HepG2 (cell line): Measurements from ENCODE around the gene FBXW4. TPM values are rescaled to one million over a fixed set of nuclear protein-coding genes. Genes with fewer than 3 reads are reported as not detected.

Experiments
- ATAC-seq: fragments of 200-7000 bp; cut with Tn5 transposase; 3 replicates; pipeline ENCODE4 v1.9.1; 2020; ENCODE audit warnings: mild to moderate bottlenecking, moderate library complexity
- BruUV-seq: library from RNA; stranded (reverse); fragments of 400-500 nt; replicated peaks from 2 replicates; lab custom pipeline; 2021; lab: Mats Ljungman, UMichigan
- CTCF ChIA-PET: fragments of 300-600 bp; formaldehyde crosslinking; extraction: SDS; loops from one replicate; lab custom pipeline; 2021; ENCODE audit warnings: low total read pairs, inconsistent platforms, low intra/inter-chr PET ratio; lab: Yijun Ruan, JAX
- POLR2A ChIA-PET: fragments of 350-600 bp; sonication (Branson Sonifier 250); formaldehyde crosslinking; loops from one replicate; lab custom pipeline; 2020; ENCODE audit warnings: antibody characterized with exemption, inconsistent platforms; lab: Yijun Ruan, JAX
- DNase-seq: peaks from one replicate; pipeline ENCODE4 v3.0.0-alpha.2; 2015; ENCODE audit warnings: low spot score
- FAIRE-seq: peaks from 3 replicates; lab custom pipeline; 2011; peaks lifted over from hg19 to GRCh38; lab: Jason Lieb, UNC
- H2AFZ ChIP-seq: one replicate; pipeline ENCODE4 v1.6.1; 2011; ENCODE audit warnings: low read length, inconsistent platforms
- H3K27ac ChIP-seq: fragments of 300-600 bp; 3 replicates; pipeline ENCODE4 v1.8.0; 2011; ENCODE audit warnings: mixed run types, mild to moderate bottlenecking, mixed read lengths, low read length, inconsistent platforms; ENCODE audit not compliant: insufficient read depth; ENCODE audit errors: extremely low read length
- H3K27me3 ChIP-seq, 2 experiments: fragments of 200-600 bp in 1 of 2; 2 replicates in 1 of 2; 3 replicates in 1 of 2; pipeline versions ENCODE4 v1.6.0 to v1.8.0; 2011; ENCODE audit warnings: low read length in 2 of 2, mild to moderate bottlenecking in 2 of 2, moderate library complexity in 2 of 2, inconsistent platforms in 1 of 2; ENCODE audit not compliant: insufficient read depth in 2 of 2, control insufficient read depth in 1 of 2
- H3K36me3 ChIP-seq, 2 experiments: fragments of 200-600 bp in 1 of 2; replicated peaks in 1 of 2; 2 replicates in 1 of 2; 3 replicates in 1 of 2; pipeline versions ENCODE4 v1.5.1 to v1.8.0; 2011; ENCODE audit warnings: low read length in 2 of 2, inconsistent platforms in 1 of 2; ENCODE audit not compliant: insufficient read depth in 2 of 2, control insufficient read depth in 1 of 2
- H3K4me1 ChIP-seq: 2 replicates; pipeline ENCODE4 v1.5.1; 2012; ENCODE audit warnings: low read length, inconsistent platforms; ENCODE audit not compliant: insufficient read depth
- H3K4me2 ChIP-seq: 2 replicates; pipeline ENCODE4 v1.6.0; 2011; ENCODE audit warnings: low read depth, low read length, inconsistent platforms
- H3K4me3 ChIP-seq, 3 experiments: fragments of 200-600 bp in 1 of 3; sonication (generic), shearing (Covaris generic) in 1 of 3; replicated peaks in 1 of 3; 2 replicates each; pipeline ENCODE4 v1.5.1; 2011 to 2016; ENCODE audit warnings: low read length in 3 of 3, inconsistent platforms in 2 of 3, low read depth in 2 of 3, mild to moderate bottlenecking in 2 of 3, control low read depth in 1 of 3, mixed read lengths in 1 of 3; ENCODE audit not compliant: insufficient read depth in 1 of 3
- H3K79me2 ChIP-seq: one replicate; pipeline ENCODE4 v1.6.1; 2011; ENCODE audit warnings: low read length, inconsistent platforms; ENCODE audit not compliant: insufficient read depth
- H3K9ac ChIP-seq: 2 replicates; pipeline ENCODE4 v1.6.0; 2011; ENCODE audit warnings: mild to moderate bottlenecking, low read depth, low read length, inconsistent platforms; ENCODE audit not compliant: insufficient read depth
- H3K9me3 ChIP-seq: 2 replicates; pipeline ENCODE4 v1.5.1; 2012; ENCODE audit warnings: mild to moderate bottlenecking, low read length
- H4K20me1 ChIP-seq: 2 replicates; pipeline ENCODE4 v1.6.0; 2011; ENCODE audit warnings: inconsistent platforms, mild to moderate bottlenecking, low read length, moderate library complexity; ENCODE audit not compliant: insufficient read depth
- ATF7-NPFF ChIP-seq: sonication (generic); formaldehyde crosslinking; IDR thresholded peaks from 2 replicates; pipeline ENCODE4 v1.8.1; 2023; ENCODE audit warnings: mild to moderate bottlenecking, low read depth, missing genetic modification reagents, moderate library complexity
- BRCA1 ChIP-seq: sonication (generic); formaldehyde crosslinking; IDR thresholded peaks from 2 replicates; pipeline ENCODE4 v1.4.0; 2020; ENCODE audit warnings: missing genetic modification reagents
- JUN ChIP-seq: sonication (generic); formaldehyde crosslinking; IDR thresholded peaks from 2 replicates; pipeline ENCODE4 v1.4.0; 2020; ENCODE audit warnings: mild to moderate bottlenecking, missing genetic modification reagents
- KAT8 ChIP-seq: IDR thresholded peaks from 2 replicates; pipeline ENCODE4 v1.6.1; 2016; ENCODE audit warnings: missing genetic modification reagents, missing compliant biosample characterization
- MED1 ChIP-seq: sonication (generic); formaldehyde crosslinking; IDR thresholded peaks from 2 replicates; pipeline ENCODE4 v1.4.0; 2020; ENCODE audit warnings: missing genetic modification reagents
- PAX8 ChIP-seq: sonication (generic); formaldehyde crosslinking; IDR thresholded peaks from 2 replicates; pipeline ENCODE4 v1.8.0; 2022; ENCODE audit warnings: mild to moderate bottlenecking, missing genetic modification reagents, borderline replicate concordance
- PAXIP1 ChIP-seq: sonication (generic); formaldehyde crosslinking; conservative IDR thresholded peaks from 2 replicates; pipeline ENCODE4 v1.4.0; 2020; ENCODE audit warnings: mild to moderate bottlenecking, missing genetic modification reagents, moderate library complexity
- RBAK ChIP-seq: sonication (generic); formaldehyde crosslinking; IDR thresholded peaks from 2 replicates; pipeline ENCODE4 v1.5.1; 2020; ENCODE audit warnings: mild to moderate bottlenecking, missing genetic modification reagents
- REPIN1 ChIP-seq: sonication (generic); formaldehyde crosslinking; IDR thresholded peaks from 2 replicates; pipeline ENCODE4 v1.8.0; 2022; ENCODE audit warnings: missing genetic modification reagents, low read depth, mild to moderate bottlenecking, borderline replicate concordance
- TERF1 ChIP-seq: sonication (generic); formaldehyde crosslinking; IDR thresholded peaks from 2 replicates; pipeline ENCODE4 v1.8.0; 2022; ENCODE audit warnings: mild to moderate bottlenecking, missing genetic modification reagents, moderate library complexity
- TRIM22 ChIP-seq: fragments of 450-650 bp; IDR thresholded peaks from 2 replicates; pipeline ENCODE4 v1.6.1; 2017
- ZFP41 ChIP-seq: sonication (generic); formaldehyde crosslinking; IDR thresholded peaks from 2 replicates; pipeline ENCODE4 v1.4.0; 2020; ENCODE audit warnings: mild to moderate bottlenecking, missing genetic modification reagents, borderline replicate concordance
- ZNF432 ChIP-seq: sonication (generic); formaldehyde crosslinking; IDR thresholded peaks from 2 replicates; pipeline ENCODE4 v1.5.0; 2020; ENCODE audit warnings: missing genetic modification reagents, mild to moderate bottlenecking, borderline replicate concordance
- ZNF777 ChIP-seq: sonication (generic); formaldehyde crosslinking; IDR thresholded peaks from 2 replicates; pipeline ENCODE4 v1.4.0; 2020; ENCODE audit warnings: missing genetic modification reagents
- WGBS: methylation state at CpG from one replicate; pipeline ENCODE4 v1.1.6; 2017; ENCODE audit warnings: low lambda C conversion rate; 5-methylcytosine and 5-hydroxymethylcytosine counted together
- in situ Hi-C: cut with HindIII; loops from 2 replicates; pipeline ENCODE4 v1.10.0; 2017; ENCODE audit warnings: low pct_unique_long_range_greater_than_20kb; ENCODE audit not compliant: extremely low pct_ligation_motif_present
- intact Hi-C: fragments of 100-400 bp; cut with micrococcal nuclease; formaldehyde crosslinking; loops from one replicate; pipeline ENCODE4 v1.10.0; 2022; ENCODE audit not compliant: unreplicated experiment
- polyA plus RNA-seq, 8 experiments: library from polyadenylated mRNA; depleted of rRNA in 3 of 8; stranded (reverse) in 7 of 8; unstranded in 1 of 8; fragments of >200 nt; fragmentation: Illumina TruSeq in 4 of 8; extraction: Trizol in 4 of 8; gene quantifications; 2 replicates each; pipeline versions ENCODE4 v1.2.1 to v1.2.3, GENCODE V29; 2011 to 2016; ENCODE audit warnings: low read depth in 4 of 8, missing spikeins in 1 of 8, mixed read lengths in 1 of 8; ENCODE audit not compliant: insufficient read depth in 1 of 8
- total RNA-seq, 5 experiments: library from RNA; depleted of rRNA; stranded (reverse); fragments of >200 nt; fragmentation: Illumina TruSeq; extraction: Trizol; gene quantifications; 2 replicates each; pipeline ENCODE4 v1.2.3, GENCODE V29; 2016; ENCODE audit warnings: low read depth in 1 of 5

FBXW4 gene
- total and polyA plus RNA-seq, 2 of the 13 experiments (the other 11 are each of a cell fraction or from before 2014, with no cell fraction given) = 23.5 to 33.7 TPM

GRCh38 chr10:101612872-101613271 lies 82.1 kb downstream of the FBXW4 start:
- FAIRE-seq (no peak), DNase-seq (no peak), ATAC-seq (no peak)
- BruUV-seq = no TSS peak
- Histone ChIP-seq H3K27ac (no peak overlapping the region), H3K4me3 (no peak overlapping the region), H3K9ac (no peak overlapping the region), H3K36me3 (peaks cover 14 to 39% of the 10 kb centered on the region in 2 experiments), H3K9me3 (no peaks in the 10 kb centered on the region), H3K79me2 (no peaks in the 10 kb centered on the region), H3K4me1 (no peaks in the 10 kb centered on the region), H4K20me1 (no peaks in the 10 kb centered on the region), H2AFZ (no peak overlapping the region), H3K27me3 (no peaks in the 10 kb centered on the region)
- CTCF ChIA-PET = no interaction called here
- intact Hi-C loops (no loop called here), in situ Hi-C loops (no loop called here)
- WGBS = 96% methylated on average over 8 of the region's 10 CpGs
- POLR2A ChIA-PET = no interaction called here
- no peak for TF ChIP-seq ATF7-NPFF (CRISPR knock-in tag)
- no peak for TF ChIP-seq RBAK (CRISPR knock-in tag)
- TF ChIP-seq PAX8 (CRISPR knock-in tag) = no peak
- no peak for TF ChIP-seq JUN
- TF ChIP-seq, all 625 proteins: peak for 0
- no peak overlapping the region for H3K4me2 ChIP-seq

- no peak overlapping the region for H3K27ac ChIP-seq
- ChIA-PET CTCF (no interaction called here), POLR2A (no interaction called here)
- in situ Hi-C loops (no loop called here), intact Hi-C loops (no loop called here)
- WGBS = 82% methylated on average over 2 of the region's 6 CpGs
- H4K20me1 ChIP-seq = no peaks in the 10 kb centered on the region
- H3K4me2 ChIP-seq = no peak overlapping the region
- no peak overlapping the region for H2AFZ ChIP-seq
- H3K27me3 ChIP-seq = no peaks in the 10 kb centered on the region
- BruUV-seq = no TSS peak
- H3K4me3 ChIP-seq = no peak overlapping the region
- H3K36me3 ChIP-seq = peaks cover 15 to 39% of the 10 kb centered on the region in 2 experiments
- peaks cover 4% of the 10 kb centered on the region; the same call in 1 of the 2 replicates for H3K4me1 ChIP-seq
- FAIRE-seq = no peak
- no peak overlapping the region for H3K9ac ChIP-seq
- no peaks in the 10 kb centered on the region for H3K79me2 ChIP-seq
- no peaks in the 10 kb centered on the region for H3K9me3 ChIP-seq
- DNase-seq = no peak
- no peak for ATAC-seq
- TF ChIP-seq REPIN1 = no peak
- no peak for TF ChIP-seq MED1
- TF ChIP-seq BRCA1 (CRISPR knock-in tag) = no peak
- TF ChIP-seq TERF1 = no peak
- TF ChIP-seq PAXIP1 (CRISPR knock-in tag) = no peak
- no peak for TF ChIP-seq ZFP41 (CRISPR knock-in tag)
- TF ChIP-seq ZNF432 (CRISPR knock-in tag) = no peak
- TF ChIP-seq ZNF777 (CRISPR knock-in tag) = no peak
- TF ChIP-seq KAT8 = no peak
- TF ChIP-seq TRIM22 = no peak
These were observed 82.9 kb downstream of the FBXW4 start for GRCh38 chr10:101612086-101612485.
